Esophagus muscularis mucosa (tissue), 3 donors: Measurements from ENCODE around the gene UGT1A5.

Source experiments
- POLR2A ChIP-seq: fragments of 450-650 bp; IDR thresholded peaks from one replicate; pipeline ENCODE4 v1.6.1; 2017; ENCODE audit warnings: antibody characterized with exemption, moderate library complexity, mild to moderate bottlenecking, low read depth
- POLR2AphosphoS5 ChIP-seq, 2 donors: sonication (generic); formaldehyde crosslinking; IDR thresholded peaks; one replicate each; pipeline ENCODE4 v1.6.1; 2017; ENCODE audit warnings: antibody characterized with exemption in 2 of 2
- TF ChIP-seq, protein P1 (sequence below), 3 experiments: fragments of 200-600 bp in 2 of 3; fragments of 450-650 bp in 1 of 3; sonication (generic) in 2 of 3; IDR thresholded peaks; one replicate each; pipeline ENCODE4 v1.5.1; 2017 to 2019; ENCODE audit warnings: antibody characterized with exemption in 3 of 3, mild to moderate bottlenecking in 2 of 3, moderate library complexity in 1 of 3

DNA sequence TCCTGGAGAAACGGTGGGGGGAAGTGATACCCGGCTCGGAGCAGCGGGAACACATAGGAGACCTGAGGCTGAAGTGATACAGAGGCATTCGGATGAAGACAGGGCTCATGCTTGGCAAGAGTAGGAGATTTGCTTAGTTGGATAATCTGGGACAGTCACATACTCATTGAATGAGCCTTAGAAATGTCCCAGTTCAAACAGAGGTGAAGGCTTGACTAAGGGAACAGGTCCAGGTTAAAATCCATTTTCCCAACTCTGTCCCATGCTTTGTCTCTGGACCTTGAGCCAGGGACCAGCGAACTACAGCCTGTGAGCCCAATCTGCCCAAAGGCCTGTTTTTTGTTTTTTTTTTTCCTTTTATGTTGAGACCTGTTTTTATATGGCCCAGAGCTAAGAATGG, 18.7 kb upstream of the UGT1A5 start:
- TF ChIP-seq, protein P1, sequence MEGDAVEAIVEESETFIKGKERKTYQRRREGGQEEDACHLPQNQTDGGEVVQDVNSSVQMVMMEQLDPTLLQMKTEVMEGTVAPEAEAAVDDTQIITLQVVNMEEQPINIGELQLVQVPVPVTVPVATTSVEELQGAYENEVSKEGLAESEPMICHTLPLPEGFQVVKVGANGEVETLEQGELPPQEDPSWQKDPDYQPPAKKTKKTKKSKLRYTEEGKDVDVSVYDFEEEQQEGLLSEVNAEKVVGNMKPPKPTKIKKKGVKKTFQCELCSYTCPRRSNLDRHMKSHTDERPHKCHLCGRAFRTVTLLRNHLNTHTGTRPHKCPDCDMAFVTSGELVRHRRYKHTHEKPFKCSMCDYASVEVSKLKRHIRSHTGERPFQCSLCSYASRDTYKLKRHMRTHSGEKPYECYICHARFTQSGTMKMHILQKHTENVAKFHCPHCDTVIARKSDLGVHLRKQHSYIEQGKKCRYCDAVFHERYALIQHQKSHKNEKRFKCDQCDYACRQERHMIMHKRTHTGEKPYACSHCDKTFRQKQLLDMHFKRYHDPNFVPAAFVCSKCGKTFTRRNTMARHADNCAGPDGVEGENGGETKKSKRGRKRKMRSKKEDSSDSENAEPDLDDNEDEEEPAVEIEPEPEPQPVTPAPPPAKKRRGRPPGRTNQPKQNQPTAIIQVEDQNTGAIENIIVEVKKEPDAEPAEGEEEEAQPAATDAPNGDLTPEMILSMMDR (IDR thresholded peaks at IDR 0.05) = no peak
- TF ChIP-seq POLR2A = no peak
- no peak for TF ChIP-seq POLR2AphosphoS5 (IDR thresholded peaks at IDR 0.05)
